GM18861 (cell line): ENCODE results near the gene APOL2.

Experiments used
- ATAC-seq: cut with Tn5 transposase; IDR thresholded peaks from one replicate; pipeline ENCODE4 v1.9.1; 2021; ENCODE audit not compliant: unreplicated experiment

The APOL2 gene

DNA sequence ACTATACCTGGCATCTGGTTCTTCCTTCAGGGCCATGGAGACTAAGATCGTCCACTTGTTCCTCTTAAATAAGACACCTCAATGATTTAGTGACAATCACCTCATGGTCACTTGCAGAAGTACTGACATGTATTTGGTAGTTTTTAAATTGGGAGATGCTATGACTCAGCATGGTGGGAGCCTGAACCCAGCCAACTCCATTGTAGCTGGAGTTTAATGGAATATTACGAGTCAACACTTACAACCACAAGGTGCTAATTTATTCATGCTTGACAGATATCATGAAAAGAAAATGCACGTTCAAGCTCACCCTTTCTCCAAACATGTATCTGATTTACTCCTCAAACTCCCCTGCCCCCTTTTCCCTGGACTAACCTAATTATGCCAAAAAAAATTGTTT is 62.2 kb downstream of the APOL2 start:
- no peak for ATAC-seq
